HG02981 (cell line): ENCODE results near the gene KCNK7.

Source experiments
- ATAC-seq: cut with Tn5 transposase; IDR thresholded peaks from one replicate; pipeline ENCODE4 v1.9.1; 2021; ENCODE audit warnings: mild to moderate bottlenecking, moderate library complexity; ENCODE audit not compliant: unreplicated experiment

Gene KCNK7

DNA sequence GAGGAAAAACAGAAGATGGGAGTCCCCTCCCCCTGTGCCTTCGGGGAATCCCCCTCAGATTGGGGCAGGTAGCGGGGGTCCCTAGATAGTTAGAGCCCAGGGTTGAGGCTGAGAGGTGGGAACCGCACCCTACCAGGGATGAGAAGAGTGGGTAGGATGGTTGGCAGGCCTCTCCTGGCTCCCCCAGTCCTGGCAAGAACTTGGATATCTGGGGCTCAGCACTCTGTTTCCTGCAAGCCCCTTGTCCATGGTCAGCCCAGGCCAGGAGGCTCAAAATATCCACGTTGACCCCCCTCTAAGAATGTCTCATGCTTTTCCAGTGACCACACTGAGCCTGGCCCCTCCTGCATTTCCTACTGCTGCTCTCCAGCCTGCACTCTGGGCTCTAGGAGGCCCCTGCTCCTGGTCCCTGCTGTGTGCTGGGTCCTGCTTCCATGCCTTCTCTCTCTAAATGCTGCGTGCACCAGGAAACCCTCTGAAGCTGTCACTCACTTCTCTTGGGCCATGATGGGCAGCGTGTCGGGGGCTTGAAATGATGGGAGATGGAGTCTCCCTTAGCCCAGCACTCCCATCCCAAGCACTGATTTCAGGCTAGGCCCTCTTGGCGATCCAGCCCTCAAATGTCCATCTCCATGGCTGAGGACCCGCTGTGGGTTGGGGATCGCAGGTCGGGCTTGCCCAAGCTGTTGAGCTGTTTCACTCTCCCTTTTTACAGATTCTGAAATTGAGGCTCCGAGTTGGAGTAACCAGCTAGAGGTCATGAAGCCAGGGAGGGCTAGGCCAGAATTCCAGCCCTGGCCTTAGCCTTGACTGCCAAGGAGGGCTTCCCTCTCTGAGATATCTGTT is 16.4 kb upstream of the KCNK7 start:
- ATAC-seq: no peak

- ATAC-seq: no peak
These were observed 15.6 kb upstream of the KCNK7 start for GRCh38 chr11:65611028-65611757.

DNA sequence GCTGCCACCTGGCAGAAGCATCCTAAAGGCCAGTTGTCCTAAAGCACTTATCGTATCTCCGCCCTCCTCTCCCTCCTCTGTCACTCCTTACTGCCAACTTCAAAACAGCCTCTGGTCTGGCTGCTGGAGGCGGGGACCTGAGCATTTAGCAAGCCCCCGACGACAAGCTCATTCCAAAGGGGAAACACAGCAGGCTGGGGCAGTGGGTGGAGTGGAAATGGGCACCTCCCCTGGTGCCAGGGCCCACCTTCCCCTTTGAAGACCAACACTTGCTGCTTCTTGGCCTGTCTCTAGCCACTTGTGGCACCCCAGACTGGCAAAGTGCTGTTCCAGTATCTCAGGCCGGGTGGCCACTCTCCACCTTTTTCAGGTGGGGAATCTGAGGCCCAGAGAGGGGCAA is 14.8 kb upstream of the KCNK7 start:
- ATAC-seq: no peak

- no peak for ATAC-seq
These were observed 14.1 kb upstream of the KCNK7 start for GRCh38 chr11:65609665-65610064.

GRCh38 chr11:65609229-65609628 is 13.6 kb upstream of the KCNK7 start:
- no peak for ATAC-seq

DNA sequence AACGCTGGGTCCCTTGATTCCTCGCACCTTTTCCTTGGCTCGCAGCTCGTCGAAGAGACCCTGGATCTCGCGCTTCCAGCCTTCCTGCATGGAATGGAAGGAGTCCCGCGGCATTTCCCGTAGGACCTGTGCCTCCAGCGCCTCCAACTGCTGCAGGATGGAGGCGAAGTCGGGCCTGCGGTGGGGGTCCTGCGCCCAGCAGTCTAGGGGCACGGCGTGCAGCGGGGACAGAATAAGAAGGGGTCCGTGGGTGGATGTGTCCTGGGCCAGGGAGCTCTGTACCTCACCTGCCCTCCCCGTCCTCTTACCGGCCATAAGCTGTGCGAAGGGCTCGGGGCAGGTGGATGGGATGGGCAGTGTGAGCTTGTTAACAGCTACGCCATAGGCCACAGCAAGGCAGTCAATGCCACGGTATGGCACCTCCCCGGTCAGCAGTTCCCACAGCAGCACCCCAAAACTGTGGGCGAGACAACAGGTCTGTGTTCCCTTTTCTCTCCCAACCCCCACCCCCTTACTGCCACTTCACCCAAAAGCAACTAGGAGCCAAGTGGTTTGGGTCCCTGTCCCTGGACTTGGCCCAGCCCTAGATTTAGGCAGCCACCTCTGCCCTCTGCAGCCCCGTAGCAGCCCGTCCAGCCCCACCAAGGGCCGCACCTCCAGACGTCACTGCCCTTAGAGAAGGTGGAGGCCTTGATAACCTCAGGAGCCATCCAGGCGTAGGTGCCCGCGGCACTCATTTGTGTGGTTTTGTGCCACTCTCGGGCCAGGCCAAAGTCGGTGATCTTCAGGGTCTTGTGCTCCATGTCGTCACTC is 12.2 kb upstream of the KCNK7 start:
- ATAC-seq: no peak

- ATAC-seq: no peak
These were observed 11.4 kb upstream of the KCNK7 start for GRCh38 chr11:65606876-65607613.

DNA sequence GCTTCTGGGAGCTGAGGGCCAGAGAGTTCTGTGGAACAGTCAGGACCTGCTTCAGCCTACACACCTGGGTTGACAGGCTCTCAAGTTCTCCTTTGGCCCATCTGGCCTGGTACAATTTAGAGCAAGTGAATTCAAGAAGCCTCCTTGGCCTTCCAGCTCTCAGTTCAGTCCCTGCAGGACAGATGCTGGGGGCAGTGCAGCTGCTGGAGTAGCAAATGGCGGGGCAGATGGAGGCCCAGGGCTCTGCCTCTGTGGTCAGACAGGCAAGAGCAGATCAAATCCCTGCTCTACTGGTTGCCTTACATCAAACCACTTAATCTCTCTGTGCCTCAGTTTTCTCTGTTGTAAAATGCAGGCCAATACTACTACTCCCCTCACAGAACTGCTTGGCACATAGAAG is 8.7 kb upstream of the KCNK7 start:
- ATAC-seq: no peak

GRCh38 chr11:65599955-65600246 is 4.3 kb upstream of the KCNK7 start:
- ATAC-seq: no peak

DNA sequence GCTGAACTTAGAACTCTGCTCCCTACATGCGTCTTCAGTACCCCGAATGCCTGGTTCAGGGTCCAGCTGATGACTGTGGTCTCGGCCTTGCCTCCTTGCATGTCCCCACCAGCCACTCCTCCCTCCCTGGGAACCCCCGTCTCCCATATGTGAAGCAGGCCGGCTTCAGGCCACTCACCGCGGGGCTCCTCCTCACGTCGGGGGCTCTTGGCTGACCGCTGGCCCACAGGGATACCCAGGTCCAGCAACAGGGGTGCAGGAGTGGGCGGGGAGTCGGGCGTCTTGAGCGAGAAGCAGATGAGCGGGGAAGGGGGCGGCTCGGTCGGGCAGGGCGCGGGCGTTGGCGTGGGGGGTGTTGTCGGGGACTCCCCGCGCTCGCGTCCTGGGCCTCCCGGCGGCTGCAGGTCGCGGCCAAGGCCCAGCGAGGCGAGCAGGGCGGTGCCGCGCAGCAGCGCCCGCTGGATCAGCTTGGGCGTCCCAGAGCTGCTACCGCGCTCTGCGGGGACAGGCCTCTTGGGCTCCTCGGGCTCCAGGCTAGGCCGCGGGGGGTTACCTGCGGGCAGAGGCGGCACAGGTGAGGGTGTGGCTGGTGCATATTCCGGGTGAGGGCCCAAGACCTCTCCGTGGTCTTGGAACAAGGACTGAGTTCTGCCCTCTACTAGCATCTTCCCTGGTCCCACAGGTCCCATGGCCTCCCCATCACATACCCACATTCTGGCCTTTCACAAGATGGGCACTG is 3.8 kb upstream of the KCNK7 start:
- no peak for ATAC-seq

- ATAC-seq: no peak
These were observed 2.7 kb upstream of the KCNK7 start for GRCh38 chr11:65598258-65598699.

DNA sequence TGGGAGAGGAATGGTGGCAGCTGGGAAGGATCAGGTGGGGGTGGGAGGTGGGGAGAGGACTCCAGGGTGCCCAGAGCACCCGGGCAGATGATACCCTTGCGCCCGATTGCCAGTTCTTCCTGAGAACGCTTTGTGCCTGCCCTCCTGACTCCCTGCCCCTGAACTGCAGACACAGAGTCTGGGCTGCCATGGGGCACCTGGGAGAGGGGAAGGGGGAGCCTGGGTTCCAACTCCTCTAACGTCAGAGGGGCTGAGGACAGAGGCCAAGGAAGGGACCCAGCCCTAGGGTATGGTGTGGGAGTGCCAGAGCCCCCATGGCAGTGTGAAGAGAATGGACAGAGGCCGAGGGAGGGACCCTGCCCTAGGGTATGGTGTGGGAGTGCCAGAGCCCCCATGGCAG is 920 bp upstream of the KCNK7 start:
- no peak for ATAC-seq

GRCh38 chr11:65595131-65595530 is 469 bp downstream of the KCNK7 start:
- ATAC-seq: no peak

GRCh38 chr11:65593518-65594414 is 1.8 kb downstream of the KCNK7 start:
- ATAC-seq: no peak

- no peak for ATAC-seq
These were observed 2.6 kb downstream of the KCNK7 start for GRCh38 chr11:65592858-65593517.

DNA sequence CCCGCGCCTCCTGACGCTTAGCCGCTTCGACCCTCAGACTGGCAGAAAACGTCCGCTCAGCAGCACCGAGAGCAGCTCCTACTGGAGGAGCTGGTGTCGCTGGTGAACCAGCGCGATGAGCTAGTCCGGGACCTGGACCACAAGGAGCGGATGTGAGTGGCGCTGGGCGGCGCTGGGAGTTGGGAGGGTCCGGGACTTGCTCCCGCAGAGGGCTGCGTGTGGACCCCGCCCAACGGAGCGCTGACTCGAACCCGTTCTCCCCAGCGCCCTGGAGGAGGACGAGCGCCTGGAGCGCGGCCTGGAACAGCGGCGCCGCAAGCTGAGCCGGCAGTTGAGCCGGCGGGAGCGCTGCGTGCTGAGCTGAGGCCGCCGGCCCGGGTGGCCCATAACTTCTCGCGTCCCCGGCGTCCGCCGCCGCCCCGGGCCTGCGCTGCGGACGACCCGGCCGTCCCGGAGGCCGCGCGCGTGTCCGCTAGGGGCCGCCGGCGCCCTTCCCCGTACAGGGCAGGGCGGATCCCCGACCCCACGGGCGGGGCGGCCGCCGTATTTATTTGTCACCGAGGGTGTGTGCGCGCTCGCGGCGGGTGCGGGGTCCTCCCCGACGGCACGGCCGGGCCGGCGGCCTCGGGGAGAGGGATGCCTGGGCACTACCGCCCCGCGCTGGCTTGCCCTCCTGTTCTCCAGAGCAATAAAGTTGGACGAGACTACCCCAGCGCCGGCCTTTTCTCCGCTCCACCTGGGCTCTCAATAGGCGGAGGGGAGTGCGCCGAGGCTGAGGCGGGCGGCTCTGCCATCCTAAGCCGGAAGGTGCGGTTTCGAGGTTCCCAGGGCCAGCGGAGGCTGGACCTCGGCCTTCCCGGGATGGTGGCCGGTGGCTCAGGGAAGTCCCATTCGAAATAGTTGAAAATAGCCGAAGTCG is 3.4 kb downstream of the KCNK7 start:
- no peak for ATAC-seq

DNA sequence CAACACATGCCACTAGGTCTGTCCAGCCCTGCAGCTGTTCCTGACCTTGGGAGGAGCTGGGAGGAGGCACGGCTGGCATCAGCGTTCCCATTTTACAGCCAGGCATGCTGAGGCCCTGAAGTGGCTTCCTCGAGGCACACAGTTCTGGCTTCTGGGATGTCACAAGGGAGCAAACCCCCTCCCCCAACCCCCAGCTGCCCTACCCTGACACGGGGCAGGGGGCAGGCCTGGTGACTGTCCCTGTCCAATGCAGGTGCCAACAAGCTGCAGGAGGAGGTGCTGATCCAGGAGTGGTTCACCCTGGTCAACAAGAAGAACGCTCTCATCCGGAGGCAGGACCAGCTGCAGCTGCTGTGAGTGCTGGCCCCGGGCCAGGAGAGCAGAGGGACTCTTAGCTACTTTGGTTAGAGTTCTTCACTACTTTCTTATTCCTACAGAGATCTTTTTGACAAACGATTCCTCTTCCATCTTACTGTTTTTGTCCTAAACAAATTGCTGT is 5.3 kb downstream of the KCNK7 start:
- ATAC-seq: no peak
